Mesendoderm (in vitro differentiated cells): ENCODE measurements around the gene IL5. TPM values are rescaled to one million over a fixed set of nuclear protein-coding genes. Genes with fewer than 3 reads are reported as not detected.
"Not testable (repeated sequence)": the region's sequence is repeated elsewhere in the genome, so short reads cannot be mapped to it uniquely, and the experiment has no call there.

Experiments
- DNase-seq: peaks from one replicate; pipeline ENCODE4 v3.0.0; 2013
- H2AK5ac ChIP-seq: 2 replicates; pipeline ENCODE4 v1.6.1; 2013; ENCODE audit warnings: low read length, inconsistent platforms
- H2BK120ac ChIP-seq: 2 replicates; pipeline ENCODE4 v1.6.1; 2013; ENCODE audit warnings: low read depth, mild to moderate bottlenecking, low read length, moderate library complexity, mixed read lengths
- H2BK15ac ChIP-seq: replicated peaks from 2 replicates; pipeline ENCODE4 v1.6.1; 2013; ENCODE audit warnings: low read depth, mild to moderate bottlenecking, moderate library complexity
- H2BK5ac ChIP-seq: 2 replicates; pipeline ENCODE4 v1.6.1; 2013; ENCODE audit warnings: low read length, inconsistent platforms
- H3K18ac ChIP-seq: 2 replicates; pipeline ENCODE4 v1.6.1; 2013; ENCODE audit warnings: mild to moderate bottlenecking, low read length, mixed read lengths
- H3K23ac ChIP-seq: one replicate; pipeline ENCODE4 v1.6.1; 2013; ENCODE audit warnings: low read length
- H3K27ac ChIP-seq: 2 replicates; pipeline ENCODE4 v1.5.1; 2013; ENCODE audit warnings: low read depth, mild to moderate bottlenecking, inconsistent platforms, low read length, moderate library complexity
- H3K27me3 ChIP-seq: 2 replicates; pipeline ENCODE4 v1.6.1; 2013; ENCODE audit warnings: low read length, control low read depth, mild to moderate bottlenecking, inconsistent platforms; ENCODE audit not compliant: insufficient read depth, poor library complexity
- H3K36me3 ChIP-seq: 2 replicates; pipeline ENCODE4 v1.6.1; 2013; ENCODE audit warnings: low read length, inconsistent platforms; ENCODE audit not compliant: control insufficient read depth, insufficient read depth
- H3K4ac ChIP-seq: one replicate; pipeline ENCODE4 v1.6.1; 2013; ENCODE audit warnings: low read depth, mild to moderate bottlenecking, low read length, moderate library complexity
- H3K4me1 ChIP-seq: 2 replicates; pipeline ENCODE4 v1.6.1; 2013; ENCODE audit warnings: low read depth, low read length, inconsistent platforms; ENCODE audit not compliant: control insufficient read depth
- H3K4me2 ChIP-seq: 2 replicates; pipeline ENCODE4 v1.6.1; 2013; ENCODE audit warnings: low read length
- H3K4me3 ChIP-seq: 2 replicates; pipeline ENCODE4 v1.5.1; 2013; ENCODE audit warnings: mild to moderate bottlenecking, low read length
- H3K56ac ChIP-seq: one replicate; pipeline ENCODE4 v1.6.1; 2013; ENCODE audit warnings: low read length
- H3K79me1 ChIP-seq: 2 replicates; pipeline ENCODE4 v1.6.1; 2013; ENCODE audit warnings: low read length, inconsistent platforms
- H3K79me2 ChIP-seq: 2 replicates; pipeline ENCODE4 v1.6.1; 2013; ENCODE audit warnings: mild to moderate bottlenecking, low read length; ENCODE audit not compliant: control insufficient read depth, insufficient read depth
- H3K9ac ChIP-seq: 2 replicates; pipeline ENCODE4 v1.6.1; 2013; ENCODE audit warnings: low read length, inconsistent platforms
- H4K5ac ChIP-seq: one replicate; pipeline ENCODE4 v1.6.1; 2013; ENCODE audit warnings: low read length
- H4K8ac ChIP-seq: one replicate; pipeline ENCODE4 v1.6.1; 2013; ENCODE audit warnings: low read depth, mild to moderate bottlenecking, control low read depth, low read length, moderate library complexity
- WGBS: extraction: QIAGEN DNeasy Blood & Tissue Kit; methylation state at CpG from one replicate; pipeline ENCODE4 v1.1.7; 2013; ENCODE audit warnings: low lambda C conversion rate, missing lambda C conversion rate; ENCODE audit not compliant: insufficient coverage; ENCODE audit errors: extremely low coverage; 5-methylcytosine and 5-hydroxymethylcytosine counted together
- polyA plus RNA-seq, 2 experiments: library from polyadenylated mRNA; stranded (reverse); fragments of 200-250 nt; gene quantifications; one replicate each; pipeline ENCODE4 v1.2.3, GENCODE V29; 2013

IL5 gene
- not detected for polyA plus RNA-seq (2013, experiment 1 of 2)
- polyA plus RNA-seq (2013, experiment 2 of 2): not detected

- H3K36me3 ChIP-seq: no peaks in the 10 kb centered on the region
- H2BK120ac ChIP-seq: no peak within 1 kb of the TSS
- H3K27ac ChIP-seq: no peak within 1 kb of the TSS
- H3K18ac ChIP-seq: no peak within 1 kb of the TSS
- no peak within 1 kb of the TSS for H2AK5ac ChIP-seq
- WGBS: 100% methylated on average over 2 of the region's 7 CpGs
- no peak within 1 kb of the TSS for H3K4ac ChIP-seq
- H3K27me3 ChIP-seq: no peaks in the 10 kb centered on the region
- no peak for DNase-seq
- H4K8ac ChIP-seq: no peak within 1 kb of the TSS
- H3K9ac ChIP-seq: no peak within 1 kb of the TSS
- H4K5ac ChIP-seq: no peak within 1 kb of the TSS
- H3K4me2 ChIP-seq: no peak within 1 kb of the TSS
- H2BK15ac ChIP-seq: no peak within 1 kb of the TSS
- H3K23ac ChIP-seq: no peak within 1 kb of the TSS
- no peak within 1 kb of the TSS for H3K56ac ChIP-seq
- H3K79me2 ChIP-seq: no peaks in the 10 kb centered on the region
- H3K4me1 ChIP-seq: no peaks in the 10 kb centered on the region
- H3K4me3 ChIP-seq: no peak within 1 kb of the TSS
- H3K79me1 ChIP-seq: no peaks in the 10 kb centered on the region
- no peak within 1 kb of the TSS for H2BK5ac ChIP-seq
These were observed at the start of gene IL5 for GRCh38 chr5:132543472-132544201. Gene IL5 (minus strand): TSS chr5:132543522. CDS start chr5:132543478, 44 bp downstream.

GRCh38 chr5:132592521-132592920 lies 49.2 kb upstream of the IL5 start:
- peak; percentile 20 for DNase-seq
- Histone ChIP-seq H2AK5ac (no peak overlapping the region), H3K4me3 (no peak overlapping the region), H3K36me3 (no peaks in the 10 kb centered on the region), H3K79me2 (no peaks in the 10 kb centered on the region), H4K5ac (no peak overlapping the region), H3K4me2 (no peak overlapping the region), H3K79me1 (no peaks in the 10 kb centered on the region), H2BK120ac (no peak overlapping the region), H2BK5ac (no peak overlapping the region), H3K27me3 (no peaks in the 10 kb centered on the region), H3K4ac (no peak overlapping the region), H3K23ac (no peak overlapping the region), H3K18ac (no peak overlapping the region), H2BK15ac (no peak overlapping the region), H4K8ac (no peak overlapping the region), H3K56ac (no peak overlapping the region), H3K4me1 (no peaks in the 10 kb centered on the region), H3K9ac (no peak overlapping the region), H3K27ac (no peak overlapping the region)
- WGBS: no CpG with 5 or more reads among the region's 2 CpGs

GRCh38 chr5:132591145-132591544 lies 47.8 kb upstream of the IL5 start:
- Histone ChIP-seq H3K79me1 (no peaks in the 10 kb centered on the region), H4K5ac (no peak overlapping the region), H3K56ac (no peak overlapping the region), H3K23ac (no peak overlapping the region), H3K4me2 (no peak overlapping the region), H3K4ac (no peak overlapping the region), H3K36me3 (no peaks in the 10 kb centered on the region), H2AK5ac (no peak overlapping the region), H3K27me3 (no peaks in the 10 kb centered on the region), H3K18ac (no peak overlapping the region), H2BK5ac (no peak overlapping the region), H3K4me3 (no peak overlapping the region), H3K9ac (no peak overlapping the region), H2BK15ac (no peak overlapping the region), H3K79me2 (no peaks in the 10 kb centered on the region), H4K8ac (no peak overlapping the region), H3K4me1 (no peaks in the 10 kb centered on the region), H2BK120ac (no peak overlapping the region), H3K27ac (no peak overlapping the region)
- peak; percentile 2 for DNase-seq
- no CpG with 5 or more reads among the region's 3 CpGs for WGBS

- no peaks in the 10 kb centered on the region for H3K79me1 ChIP-seq
- H3K9ac ChIP-seq: no peak overlapping the region
- H2AK5ac ChIP-seq: no peak overlapping the region
- H3K4ac ChIP-seq: no peak overlapping the region
- H2BK15ac ChIP-seq: no peak overlapping the region
- no peak overlapping the region for H2BK5ac ChIP-seq
- H3K56ac ChIP-seq: no peak overlapping the region
- no peak overlapping the region for H4K5ac ChIP-seq
- H3K27ac ChIP-seq: no peak overlapping the region
- H3K18ac ChIP-seq: no peak overlapping the region
- no peak overlapping the region for H3K23ac ChIP-seq
- no peak for DNase-seq
- H3K79me2 ChIP-seq: no peaks in the 10 kb centered on the region
- no peaks in the 10 kb centered on the region for H3K36me3 ChIP-seq
- no CpG with 5 or more reads among the region's 1 CpG for WGBS
- H3K4me3 ChIP-seq: no peak overlapping the region
- no peaks in the 10 kb centered on the region for H3K27me3 ChIP-seq
- H2BK120ac ChIP-seq: no peak overlapping the region
- no peaks in the 10 kb centered on the region for H3K4me1 ChIP-seq
- no peak overlapping the region for H3K4me2 ChIP-seq
- no peak overlapping the region for H4K8ac ChIP-seq
These were observed 46.1 kb upstream of the IL5 start for GRCh38 chr5:132589467-132589866.

- Histone ChIP-seq H3K27ac (no peak overlapping the region), H3K36me3 (no peaks in the 10 kb centered on the region), H4K8ac (no peak overlapping the region), H3K9ac (no peak overlapping the region), H4K5ac (no peak overlapping the region), H2BK120ac (no peak overlapping the region), H3K56ac (no peak overlapping the region), H2AK5ac (no peak overlapping the region), H3K4me2 (no peak overlapping the region), H3K79me1 (no peaks in the 10 kb centered on the region), H3K27me3 (no peaks in the 10 kb centered on the region), H3K4me1 (no peaks in the 10 kb centered on the region), H2BK15ac (no peak overlapping the region), H3K18ac (no peak overlapping the region), H3K4ac (no peak overlapping the region), H3K23ac (no peak overlapping the region), H3K79me2 (no peaks in the 10 kb centered on the region), H3K4me3 (no peak overlapping the region), H2BK5ac (no peak overlapping the region)
- no peak for DNase-seq
These were observed 42.7 kb upstream of the IL5 start for GRCh38 chr5:132586063-132586462.

- not testable (repeated sequence) for H3K4me3 ChIP-seq, H2BK120ac ChIP-seq, H3K27ac ChIP-seq, H2AK5ac ChIP-seq, H3K27me3 ChIP-seq, H3K4me1 ChIP-seq, H3K79me2 ChIP-seq, H3K56ac ChIP-seq, H3K4me2 ChIP-seq, H4K8ac ChIP-seq, H2BK5ac ChIP-seq, H3K18ac ChIP-seq, DNase-seq, H2BK15ac ChIP-seq, H3K4ac ChIP-seq, H3K36me3 ChIP-seq, H3K9ac ChIP-seq, H3K23ac ChIP-seq, H4K5ac ChIP-seq, H3K79me1 ChIP-seq
- WGBS: no CpG with 5 or more reads among the region's 2 CpGs
These were observed 41.2 kb upstream of the IL5 start for GRCh38 chr5:132584560-132584959.
